Measurements from ENCODE around the gene C6orf47. TPM values are rescaled to one million over a fixed set of nuclear protein-coding genes. Genes with fewer than 3 reads are reported as not detected.

Gene C6orf47
- total and polyA plus RNA-seq, 10 of the 15 experiments (the other 5 are each of a cell fraction or from before 2014, with no cell fraction given): 0.16 to 20.4 (median 17.3) TPM; not detected in 1

GRCh38 chr6:31652925-31653724 is 7.5 kb downstream of the C6orf47 start (continued):
- TF ChIP-seq ZNF622 (IDR thresholded peaks at IDR 0.05) (no peak), ETV6 (conservative IDR thresholded peaks at IDR 0.05 in 1 of 2, IDR thresholded peaks at IDR 0.05 in 1 of 2; ENCODE audit: borderline replicate concordance in 1 of 2, low read depth in 1 of 2) (0 out of 4 replicates have a peak, but pooled peaks of 1 of the 2 experiments have one; percentile 20), SMARCA5 (IDR thresholded peaks at IDR 0.05) (no peak), BCL3 (IDR thresholded peaks at IDR 0.05; ENCODE audit: borderline replicate concordance, insufficient read depth, low read depth, low read length, poor library complexity, severe bottlenecking) (no peak), NR2C2 (IDR thresholded peaks at IDR 0.05; ENCODE audit: borderline replicate concordance, control insufficient read depth, insufficient read length, low read depth) (no peak), E4F1 (IDR thresholded peaks at IDR 0.05; ENCODE audit: borderline replicate concordance, partially characterized antibody) (no peak), YBX1 (IDR thresholded peaks at IDR 0.05) (no peak), SPI1 (IDR thresholded peaks at IDR 0.05; ENCODE audit: borderline replicate concordance, insufficient read depth, low read depth, low read length) (no peak; the same call in 1 of the 2 replicates), IKZF2 (IDR thresholded peaks at IDR 0.05) (peak in 1 of 2 experiments; percentile 50; a peak in 3 of 4 replicates), CHD2 (IDR thresholded peaks at IDR 0.05; ENCODE audit: borderline replicate concordance, low read depth, low read length) (0 out of 2 replicates have a peak, but pooled peaks have one; percentile 6), MTA2 (IDR thresholded peaks at IDR 0.05; ENCODE audit: low read depth) (no peak; the same call in 1 of the 2 replicates), CBX5 (IDR thresholded peaks at IDR 0.05; ENCODE audit: low read depth) (peak; percentile 21; the same call in 1 of the 2 replicates), RCOR1 (conservative IDR thresholded peaks at IDR 0.05; ENCODE audit: low read depth, low read length) (0 out of 2 replicates have a peak, but pooled peaks have one; percentile 30), HCFC1 (IDR thresholded peaks at IDR 0.05; ENCODE audit: low read length) (no peak), PKNOX1 (IDR thresholded peaks at IDR 0.05) (no peak), GATAD2B (conservative IDR thresholded peaks at IDR 0.05; ENCODE audit: low read depth) (no peak)
- TF ChIP-seq, protein P1, sequence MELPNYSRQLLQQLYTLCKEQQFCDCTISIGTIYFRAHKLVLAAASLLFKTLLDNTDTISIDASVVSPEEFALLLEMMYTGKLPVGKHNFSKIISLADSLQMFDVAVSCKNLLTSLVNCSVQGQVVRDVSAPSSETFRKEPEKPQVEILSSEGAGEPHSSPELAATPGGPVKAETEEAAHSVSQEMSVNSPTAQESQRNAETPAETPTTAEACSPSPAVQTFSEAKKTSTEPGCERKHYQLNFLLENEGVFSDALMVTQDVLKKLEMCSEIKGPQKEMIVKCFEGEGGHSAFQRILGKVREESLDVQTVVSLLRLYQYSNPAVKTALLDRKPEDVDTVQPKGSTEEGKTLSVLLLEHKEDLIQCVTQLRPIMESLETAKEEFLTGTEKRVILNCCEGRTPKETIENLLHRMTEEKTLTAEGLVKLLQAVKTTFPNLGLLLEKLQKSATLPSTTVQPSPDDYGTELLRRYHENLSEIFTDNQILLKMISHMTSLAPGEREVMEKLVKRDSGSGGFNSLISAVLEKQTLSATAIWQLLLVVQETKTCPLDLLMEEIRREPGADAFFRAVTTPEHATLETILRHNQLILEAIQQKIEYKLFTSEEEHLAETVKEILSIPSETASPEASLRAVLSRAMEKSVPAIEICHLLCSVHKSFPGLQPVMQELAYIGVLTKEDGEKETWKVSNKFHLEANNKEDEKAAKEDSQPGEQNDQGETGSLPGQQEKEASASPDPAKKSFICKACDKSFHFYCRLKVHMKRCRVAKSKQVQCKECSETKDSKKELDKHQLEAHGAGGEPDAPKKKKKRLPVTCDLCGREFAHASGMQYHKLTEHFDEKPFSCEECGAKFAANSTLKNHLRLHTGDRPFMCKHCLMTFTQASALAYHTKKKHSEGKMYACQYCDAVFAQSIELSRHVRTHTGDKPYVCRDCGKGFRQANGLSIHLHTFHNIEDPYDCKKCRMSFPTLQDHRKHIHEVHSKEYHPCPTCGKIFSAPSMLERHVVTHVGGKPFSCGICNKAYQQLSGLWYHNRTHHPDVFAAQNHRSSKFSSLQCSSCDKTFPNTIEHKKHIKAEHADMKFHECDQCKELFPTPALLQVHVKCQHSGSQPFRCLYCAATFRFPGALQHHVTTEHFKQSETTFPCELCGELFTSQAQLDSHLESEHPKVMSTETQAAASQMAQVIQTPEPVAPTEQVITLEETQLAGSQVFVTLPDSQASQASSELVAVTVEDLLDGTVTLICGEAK (IDR thresholded peaks at IDR 0.05; ENCODE audit: borderline replicate concordance): no peak
- TF ChIP-seq, protein P2, sequence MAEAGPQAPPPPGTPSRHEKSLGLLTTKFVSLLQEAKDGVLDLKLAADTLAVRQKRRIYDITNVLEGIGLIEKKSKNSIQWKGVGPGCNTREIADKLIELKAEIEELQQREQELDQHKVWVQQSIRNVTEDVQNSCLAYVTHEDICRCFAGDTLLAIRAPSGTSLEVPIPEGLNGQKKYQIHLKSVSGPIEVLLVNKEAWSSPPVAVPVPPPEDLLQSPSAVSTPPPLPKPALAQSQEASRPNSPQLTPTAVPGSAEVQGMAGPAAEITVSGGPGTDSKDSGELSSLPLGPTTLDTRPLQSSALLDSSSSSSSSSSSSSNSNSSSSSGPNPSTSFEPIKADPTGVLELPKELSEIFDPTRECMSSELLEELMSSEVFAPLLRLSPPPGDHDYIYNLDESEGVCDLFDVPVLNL (IDR thresholded peaks at IDR 0.05; ENCODE audit: low read depth, low read length): no peak
